GM23338 (cell line): ENCODE data around the gene WDR27. TPM values are rescaled to one million over a fixed set of nuclear protein-coding genes. Genes with fewer than 3 reads are reported as not detected.

Experiments
- ATAC-seq: fragments of 200-7000 bp; cut with Tn5 transposase; 3 replicates; pipeline ENCODE4 v1.9.1; 2020
- DNase-seq: peaks from one replicate; pipeline ENCODE4 v3.0.0-alpha.2; 2015; ENCODE audit warnings: low spot score
- H2AFZ ChIP-seq: fragments of 200-600 bp; sonication (generic); 2 replicates; pipeline ENCODE4 v1.8.0; 2016; ENCODE audit warnings: antibody characterized with exemption, mild to moderate bottlenecking, moderate library complexity
- H3F3A ChIP-seq: fragments of 200-600 bp; sonication (generic); replicated peaks from 2 replicates; pipeline ENCODE4 v1.8.0; 2017; ENCODE audit warnings: antibody characterized with exemption, mixed run types, low read depth
- H3K27ac ChIP-seq: fragments of 200-600 bp; sonication (generic); 2 replicates; pipeline ENCODE4 v1.6.1; 2016; ENCODE audit warnings: low read depth
- H3K27me3 ChIP-seq: fragments of 200-600 bp; sonication (generic); 2 replicates; pipeline ENCODE4 v1.8.0; 2016; ENCODE audit warnings: mild to moderate bottlenecking, mixed run types, moderate library complexity; ENCODE audit not compliant: insufficient read depth
- H3K36me3 ChIP-seq: fragments of 200-600 bp; sonication (generic); 2 replicates; pipeline ENCODE4 v1.8.0; 2016; ENCODE audit warnings: mild to moderate bottlenecking; ENCODE audit not compliant: insufficient read depth
- H3K4me1 ChIP-seq: fragments of 200-600 bp; sonication (generic); 2 replicates; pipeline ENCODE4 v1.8.0; 2016; ENCODE audit warnings: mild to moderate bottlenecking, moderate library complexity; ENCODE audit not compliant: insufficient read depth
- H3K4me2 ChIP-seq: fragments of 200-600 bp; sonication (generic); 2 replicates; pipeline ENCODE4 v1.7.1; 2017; ENCODE audit warnings: mixed run types
- H3K4me3 ChIP-seq: fragments of 200-600 bp; sonication (generic); 2 replicates; pipeline ENCODE4 v1.6.1; 2016; ENCODE audit warnings: mixed run types
- H3K79me2 ChIP-seq: fragments of 200-600 bp; sonication (generic); replicated peaks from 2 replicates; pipeline ENCODE4 v1.8.0; 2017; ENCODE audit warnings: mild to moderate bottlenecking; ENCODE audit not compliant: insufficient read depth
- H3K9me2 ChIP-seq: fragments of 200-600 bp; sonication (generic); 2 replicates; pipeline ENCODE4 v1.8.0; 2017; ENCODE audit not compliant: insufficient read depth
- H4K20me1 ChIP-seq: fragments of 200-600 bp; sonication (generic); replicated peaks from 2 replicates; pipeline ENCODE4 v1.8.0; 2017; ENCODE audit warnings: mild to moderate bottlenecking; ENCODE audit not compliant: insufficient read depth
- H3K27ac Mint-ChIP-seq: 2 replicates; pipeline ENCODE4 v1.8.0; 2020; ENCODE audit warnings: inconsistent platforms, mild to moderate bottlenecking, moderate library complexity, mixed read lengths
- H3K27me3 Mint-ChIP-seq: 3 replicates; pipeline ENCODE4 v1.8.0; 2022; ENCODE audit warnings: low read depth, mild to moderate bottlenecking, moderate library complexity, mixed read lengths, inconsistent platforms; ENCODE audit not compliant: insufficient read depth, poor library complexity
- H3K36me3 Mint-ChIP-seq: 3 replicates; pipeline ENCODE4 v1.8.0; 2021; ENCODE audit warnings: low read depth, mild to moderate bottlenecking, inconsistent platforms, moderate library complexity, mixed read lengths
- H3K4me1 Mint-ChIP-seq: 3 replicates; pipeline ENCODE4 v1.8.0; 2020; ENCODE audit warnings: mild to moderate bottlenecking, inconsistent platforms, mixed read lengths
- H3K4me3 Mint-ChIP-seq: 3 replicates; pipeline ENCODE4 v1.8.0; 2021; ENCODE audit warnings: moderate library complexity, mild to moderate bottlenecking, inconsistent platforms, mixed read lengths
- H3K9me3 Mint-ChIP-seq: 3 replicates; pipeline ENCODE4 v1.8.0; 2020; ENCODE audit warnings: moderate library complexity, mild to moderate bottlenecking, inconsistent platforms, mixed read lengths
- EZH2 ChIP-seq: fragments of 200-600 bp; sonication (generic); IDR thresholded peaks from one replicate; pipeline ENCODE4 v1.8.0; 2017; ENCODE audit warnings: antibody characterized with exemption, mild to moderate bottlenecking, low read depth; ENCODE audit not compliant: unreplicated experiment
- EZH2phosphoT487 ChIP-seq: fragments of 200-600 bp; sonication (generic); IDR thresholded peaks from one replicate; pipeline ENCODE4 v1.8.1; 2018; ENCODE audit warnings: antibody characterized with exemption; ENCODE audit not compliant: unreplicated experiment
- JUNB ChIP-seq: IDR thresholded peaks from one replicate; pipeline ENCODE4 v1.6.1; 2016; ENCODE audit warnings: antibody characterized with exemption; ENCODE audit not compliant: unreplicated experiment
- NANOG ChIP-seq: IDR thresholded peaks from 2 replicates; pipeline ENCODE4 v1.6.1; 2016; ENCODE audit warnings: antibody characterized with exemption, borderline replicate concordance
- POLR2AphosphoS5 ChIP-seq: IDR thresholded peaks from 2 replicates; pipeline ENCODE4 v1.6.1; 2016; ENCODE audit warnings: antibody characterized with exemption, low read depth
- STAT1 ChIP-seq: IDR thresholded peaks from one replicate; pipeline ENCODE4 v1.6.1; 2016; ENCODE audit warnings: antibody characterized with exemption; ENCODE audit not compliant: unreplicated experiment
- ZNF114 ChIP-seq: fragments of 250-450 bp; sonication (Bioruptor Pico); IDR thresholded peaks from 2 replicates; pipeline ENCODE4 v1.5.0; 2020; ENCODE audit warnings: mild to moderate bottlenecking, moderate library complexity
- ZNF331 ChIP-seq: fragments of 250-450 bp; sonication (Bioruptor Pico); IDR thresholded peaks from 2 replicates; pipeline ENCODE4 v1.5.0; 2020; ENCODE audit warnings: low read depth, mild to moderate bottlenecking, moderate library complexity
- polyA plus RNA-seq: library from polyadenylated mRNA; unstranded; fragments of >200 nt; fragmentation: Nextera tagmentation; extraction: Ambion mirVana; gene quantifications from 2 replicates; pipeline ENCODE4 v1.2.1, GENCODE V29; 2016
- total RNA-seq: library from RNA; depleted of rRNA; stranded (reverse); fragments of >200 nt; shearing (Covaris generic); gene quantifications from 2 replicates; pipeline ENCODE4 v1.2.3, GENCODE V29; 2014
- TF ChIP-seq, protein P1 (sequence below): fragments of 250-450 bp; sonication (Bioruptor Pico); IDR thresholded peaks from 2 replicates; pipeline ENCODE4 v1.5.0; 2020; ENCODE audit warnings: mild to moderate bottlenecking, moderate library complexity
- TF ChIP-seq, protein P2 (sequence below), 2 experiments: fragments of 200-600 bp in 1 of 2; sonication (generic) in 1 of 2; conservative IDR thresholded peaks; 2 replicates each; pipeline versions ENCODE4 v1.5.1 to v1.6.1; 2016 to 2017; ENCODE audit warnings: antibody characterized with exemption in 2 of 2, low read depth in 2 of 2, mild to moderate bottlenecking in 2 of 2, moderate library complexity in 1 of 2
- TF ChIP-seq, protein P3 (sequence below): IDR thresholded peaks from 2 replicates; pipeline ENCODE4 v1.6.1; 2016; ENCODE audit warnings: antibody characterized with exemption
- TF ChIP-seq, protein P4 (sequence below): IDR thresholded peaks from one replicate; pipeline ENCODE4 v1.6.1; 2018; ENCODE audit warnings: antibody characterized with exemption; ENCODE audit not compliant: unreplicated experiment

WDR27 gene
- total and polyA plus RNA-seq, 2 experiments from 2014 or later: 55.3 to 80.4 TPM

DNA sequence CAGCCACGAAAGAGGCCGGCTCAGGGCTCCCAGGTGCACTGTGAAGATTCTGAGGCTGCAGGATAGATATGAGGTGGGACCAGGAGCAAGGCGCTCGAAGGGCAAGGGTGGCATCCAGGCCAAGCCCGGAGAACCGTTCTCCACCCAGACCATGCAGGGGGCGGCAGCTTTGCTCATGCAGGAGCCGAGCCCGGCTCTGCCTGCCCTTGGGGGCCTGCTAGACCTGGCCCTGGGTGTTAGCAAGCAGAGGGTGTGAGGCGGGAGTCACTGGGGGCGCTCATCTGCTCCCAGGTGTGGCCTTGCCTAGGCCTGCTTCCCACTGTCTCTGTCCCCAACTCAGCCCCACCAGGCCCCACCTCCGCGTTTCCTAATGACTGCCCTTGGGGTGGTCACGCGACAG is 59.4 kb downstream of the WDR27 start (continued):
- TF ChIP-seq, protein P1, sequence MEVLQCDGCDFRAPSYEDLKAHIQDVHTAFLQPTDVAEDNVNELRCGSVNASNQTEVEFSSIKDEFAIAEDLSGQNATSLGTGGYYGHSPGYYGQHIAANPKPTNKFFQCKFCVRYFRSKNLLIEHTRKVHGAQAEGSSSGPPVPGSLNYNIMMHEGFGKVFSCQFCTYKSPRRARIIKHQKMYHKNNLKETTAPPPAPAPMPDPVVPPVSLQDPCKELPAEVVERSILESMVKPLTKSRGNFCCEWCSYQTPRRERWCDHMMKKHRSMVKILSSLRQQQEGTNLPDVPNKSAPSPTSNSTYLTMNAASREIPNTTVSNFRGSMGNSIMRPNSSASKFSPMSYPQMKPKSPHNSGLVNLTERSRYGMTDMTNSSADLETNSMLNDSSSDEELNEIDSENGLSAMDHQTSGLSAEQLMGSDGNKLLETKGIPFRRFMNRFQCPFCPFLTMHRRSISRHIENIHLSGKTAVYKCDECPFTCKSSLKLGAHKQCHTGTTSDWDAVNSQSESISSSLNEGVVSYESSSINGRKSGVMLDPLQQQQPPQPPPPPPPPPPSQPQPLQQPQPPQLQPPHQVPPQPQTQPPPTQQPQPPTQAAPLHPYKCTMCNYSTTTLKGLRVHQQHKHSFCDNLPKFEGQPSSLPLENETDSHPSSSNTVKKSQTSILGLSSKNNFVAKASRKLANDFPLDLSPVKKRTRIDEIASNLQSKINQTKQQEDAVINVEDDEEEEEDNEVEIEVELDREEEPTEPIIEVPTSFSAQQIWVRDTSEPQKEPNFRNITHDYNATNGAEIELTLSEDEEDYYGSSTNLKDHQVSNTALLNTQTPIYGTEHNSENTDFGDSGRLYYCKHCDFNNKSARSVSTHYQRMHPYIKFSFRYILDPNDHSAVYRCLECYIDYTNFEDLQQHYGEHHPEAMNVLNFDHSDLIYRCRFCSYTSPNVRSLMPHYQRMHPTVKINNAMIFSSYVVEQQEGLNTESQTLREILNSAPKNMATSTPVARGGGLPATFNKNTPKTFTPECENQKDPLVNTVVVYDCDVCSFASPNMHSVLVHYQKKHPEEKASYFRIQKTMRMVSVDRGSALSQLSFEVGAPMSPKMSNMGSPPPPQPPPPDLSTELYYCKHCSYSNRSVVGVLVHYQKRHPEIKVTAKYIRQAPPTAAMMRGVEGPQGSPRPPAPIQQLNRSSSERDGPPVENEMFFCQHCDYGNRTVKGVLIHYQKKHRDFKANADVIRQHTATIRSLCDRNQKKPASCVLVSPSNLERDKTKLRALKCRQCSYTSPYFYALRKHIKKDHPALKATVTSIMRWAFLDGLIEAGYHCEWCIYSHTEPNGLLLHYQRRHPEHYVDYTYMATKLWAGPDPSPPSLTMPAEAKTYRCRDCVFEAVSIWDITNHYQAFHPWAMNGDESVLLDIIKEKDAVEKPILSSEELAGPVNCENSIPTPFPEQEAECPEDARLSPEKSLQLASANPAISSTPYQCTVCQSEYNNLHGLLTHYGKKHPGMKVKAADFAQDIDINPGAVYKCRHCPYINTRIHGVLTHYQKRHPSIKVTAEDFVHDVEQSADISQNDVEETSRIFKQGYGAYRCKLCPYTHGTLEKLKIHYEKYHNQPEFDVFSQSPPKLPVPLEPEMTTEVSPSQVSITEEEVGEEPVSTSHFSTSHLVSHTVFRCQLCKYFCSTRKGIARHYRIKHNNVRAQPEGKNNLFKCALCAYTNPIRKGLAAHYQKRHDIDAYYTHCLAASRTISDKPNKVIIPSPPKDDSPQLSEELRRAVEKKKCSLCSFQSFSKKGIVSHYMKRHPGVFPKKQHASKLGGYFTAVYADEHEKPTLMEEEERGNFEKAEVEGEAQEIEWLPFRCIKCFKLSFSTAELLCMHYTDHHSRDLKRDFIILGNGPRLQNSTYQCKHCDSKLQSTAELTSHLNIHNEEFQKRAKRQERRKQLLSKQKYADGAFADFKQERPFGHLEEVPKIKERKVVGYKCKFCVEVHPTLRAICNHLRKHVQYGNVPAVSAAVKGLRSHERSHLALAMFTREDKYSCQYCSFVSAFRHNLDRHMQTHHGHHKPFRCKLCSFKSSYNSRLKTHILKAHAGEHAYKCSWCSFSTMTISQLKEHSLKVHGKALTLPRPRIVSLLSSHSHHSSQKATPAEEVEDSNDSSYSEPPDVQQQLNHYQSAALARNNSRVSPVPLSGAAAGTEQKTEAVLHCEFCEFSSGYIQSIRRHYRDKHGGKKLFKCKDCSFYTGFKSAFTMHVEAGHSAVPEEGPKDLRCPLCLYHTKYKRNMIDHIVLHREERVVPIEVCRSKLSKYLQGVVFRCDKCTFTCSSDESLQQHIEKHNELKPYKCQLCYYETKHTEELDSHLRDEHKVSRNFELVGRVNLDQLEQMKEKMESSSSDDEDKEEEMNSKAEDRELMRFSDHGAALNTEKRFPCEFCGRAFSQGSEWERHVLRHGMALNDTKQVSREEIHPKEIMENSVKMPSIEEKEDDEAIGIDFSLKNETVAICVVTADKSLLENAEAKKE: no peak
- no peak for TF ChIP-seq NANOG
- TF ChIP-seq POLR2AphosphoS5: no peak

DNA sequence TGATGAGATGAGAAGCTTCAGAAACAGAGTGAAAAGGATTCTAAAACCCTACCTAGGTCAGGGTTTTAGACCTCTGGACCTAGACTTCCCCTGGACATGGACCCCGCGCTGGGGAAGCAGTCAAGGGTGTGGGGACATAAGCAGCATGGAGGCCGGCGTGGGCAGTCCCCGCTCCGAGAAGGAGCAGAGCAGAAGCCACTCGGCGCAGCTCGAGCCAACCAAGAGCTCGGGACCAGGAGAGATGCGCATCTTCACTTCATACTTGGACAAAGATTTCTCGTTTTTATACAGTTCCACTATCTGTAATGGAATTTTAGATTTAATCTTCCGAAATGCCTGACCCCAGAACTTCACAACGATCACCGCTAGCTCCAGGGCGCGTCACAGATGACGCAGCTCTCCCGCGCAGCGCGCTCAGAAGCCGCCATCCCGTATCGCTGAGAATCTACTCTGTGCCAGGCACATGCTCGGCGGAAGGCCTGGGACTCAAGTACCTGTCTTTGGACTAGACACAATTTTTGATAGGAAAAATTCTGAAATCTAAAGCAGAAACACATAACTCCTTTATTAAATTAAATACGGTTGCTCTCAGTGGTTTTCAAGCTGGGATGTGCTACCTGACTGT is 60.3 kb downstream of the WDR27 start:
- ATAC-seq (no peak), DNase-seq (no peak)
- no peak overlapping the region for H3K27ac ChIP-seq
- H3K9me2 ChIP-seq: no peaks in the 10 kb centered on the region
- no peaks in the 10 kb centered on the region; the same call in 1 of the 2 replicates for H3K36me3 ChIP-seq
- no peaks in the 10 kb centered on the region for H3K4me1 Mint-ChIP-seq
- no peaks in the 10 kb centered on the region for H3K4me1 ChIP-seq
- H3K4me2 ChIP-seq: no peak overlapping the region
- H3K4me3 ChIP-seq: no peak overlapping the region
- no peaks in the 10 kb centered on the region for H3K9me3 Mint-ChIP-seq
- no peak overlapping the region for H2AFZ ChIP-seq
- H3K79me2 ChIP-seq: no peaks in the 10 kb centered on the region
- peaks cover 36% of the 10 kb centered on the region for H3K36me3 Mint-ChIP-seq
- no peaks in the 10 kb centered on the region for H3K27me3 ChIP-seq
- H4K20me1 ChIP-seq: peaks cover 5% of the 10 kb centered on the region; the same call in 1 of the 2 replicates
- no peak overlapping the region for H3K27ac Mint-ChIP-seq
- peaks cover 3% of the 10 kb centered on the region for H3K27me3 Mint-ChIP-seq
- H3F3A ChIP-seq: peaks cover 8% of the 10 kb centered on the region
- no peak overlapping the region for H3K4me3 Mint-ChIP-seq
- TF ChIP-seq POLR2AphosphoS5: no peak
- no peak for TF ChIP-seq STAT1
- TF ChIP-seq, protein P2, sequence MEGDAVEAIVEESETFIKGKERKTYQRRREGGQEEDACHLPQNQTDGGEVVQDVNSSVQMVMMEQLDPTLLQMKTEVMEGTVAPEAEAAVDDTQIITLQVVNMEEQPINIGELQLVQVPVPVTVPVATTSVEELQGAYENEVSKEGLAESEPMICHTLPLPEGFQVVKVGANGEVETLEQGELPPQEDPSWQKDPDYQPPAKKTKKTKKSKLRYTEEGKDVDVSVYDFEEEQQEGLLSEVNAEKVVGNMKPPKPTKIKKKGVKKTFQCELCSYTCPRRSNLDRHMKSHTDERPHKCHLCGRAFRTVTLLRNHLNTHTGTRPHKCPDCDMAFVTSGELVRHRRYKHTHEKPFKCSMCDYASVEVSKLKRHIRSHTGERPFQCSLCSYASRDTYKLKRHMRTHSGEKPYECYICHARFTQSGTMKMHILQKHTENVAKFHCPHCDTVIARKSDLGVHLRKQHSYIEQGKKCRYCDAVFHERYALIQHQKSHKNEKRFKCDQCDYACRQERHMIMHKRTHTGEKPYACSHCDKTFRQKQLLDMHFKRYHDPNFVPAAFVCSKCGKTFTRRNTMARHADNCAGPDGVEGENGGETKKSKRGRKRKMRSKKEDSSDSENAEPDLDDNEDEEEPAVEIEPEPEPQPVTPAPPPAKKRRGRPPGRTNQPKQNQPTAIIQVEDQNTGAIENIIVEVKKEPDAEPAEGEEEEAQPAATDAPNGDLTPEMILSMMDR (conservative IDR thresholded peaks at IDR 0.05; ENCODE audit: low read depth in 2 of 2): no peak
- TF ChIP-seq, protein P3, sequence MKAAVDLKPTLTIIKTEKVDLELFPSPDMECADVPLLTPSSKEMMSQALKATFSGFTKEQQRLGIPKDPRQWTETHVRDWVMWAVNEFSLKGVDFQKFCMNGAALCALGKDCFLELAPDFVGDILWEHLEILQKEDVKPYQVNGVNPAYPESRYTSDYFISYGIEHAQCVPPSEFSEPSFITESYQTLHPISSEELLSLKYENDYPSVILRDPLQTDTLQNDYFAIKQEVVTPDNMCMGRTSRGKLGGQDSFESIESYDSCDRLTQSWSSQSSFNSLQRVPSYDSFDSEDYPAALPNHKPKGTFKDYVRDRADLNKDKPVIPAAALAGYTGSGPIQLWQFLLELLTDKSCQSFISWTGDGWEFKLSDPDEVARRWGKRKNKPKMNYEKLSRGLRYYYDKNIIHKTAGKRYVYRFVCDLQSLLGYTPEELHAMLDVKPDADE: no peak
- TF ChIP-seq ZNF331 (CRISPR knock-in tag): no peak
- TF ChIP-seq, protein P4, sequence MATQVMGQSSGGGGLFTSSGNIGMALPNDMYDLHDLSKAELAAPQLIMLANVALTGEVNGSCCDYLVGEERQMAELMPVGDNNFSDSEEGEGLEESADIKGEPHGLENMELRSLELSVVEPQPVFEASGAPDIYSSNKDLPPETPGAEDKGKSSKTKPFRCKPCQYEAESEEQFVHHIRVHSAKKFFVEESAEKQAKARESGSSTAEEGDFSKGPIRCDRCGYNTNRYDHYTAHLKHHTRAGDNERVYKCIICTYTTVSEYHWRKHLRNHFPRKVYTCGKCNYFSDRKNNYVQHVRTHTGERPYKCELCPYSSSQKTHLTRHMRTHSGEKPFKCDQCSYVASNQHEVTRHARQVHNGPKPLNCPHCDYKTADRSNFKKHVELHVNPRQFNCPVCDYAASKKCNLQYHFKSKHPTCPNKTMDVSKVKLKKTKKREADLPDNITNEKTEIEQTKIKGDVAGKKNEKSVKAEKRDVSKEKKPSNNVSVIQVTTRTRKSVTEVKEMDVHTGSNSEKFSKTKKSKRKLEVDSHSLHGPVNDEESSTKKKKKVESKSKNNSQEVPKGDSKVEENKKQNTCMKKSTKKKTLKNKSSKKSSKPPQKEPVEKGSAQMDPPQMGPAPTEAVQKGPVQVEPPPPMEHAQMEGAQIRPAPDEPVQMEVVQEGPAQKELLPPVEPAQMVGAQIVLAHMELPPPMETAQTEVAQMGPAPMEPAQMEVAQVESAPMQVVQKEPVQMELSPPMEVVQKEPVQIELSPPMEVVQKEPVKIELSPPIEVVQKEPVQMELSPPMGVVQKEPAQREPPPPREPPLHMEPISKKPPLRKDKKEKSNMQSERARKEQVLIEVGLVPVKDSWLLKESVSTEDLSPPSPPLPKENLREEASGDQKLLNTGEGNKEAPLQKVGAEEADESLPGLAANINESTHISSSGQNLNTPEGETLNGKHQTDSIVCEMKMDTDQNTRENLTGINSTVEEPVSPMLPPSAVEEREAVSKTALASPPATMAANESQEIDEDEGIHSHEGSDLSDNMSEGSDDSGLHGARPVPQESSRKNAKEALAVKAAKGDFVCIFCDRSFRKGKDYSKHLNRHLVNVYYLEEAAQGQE: no peak
- TF ChIP-seq JUNB: no peak
- no peak for TF ChIP-seq ZNF114 (CRISPR knock-in tag)
- no peak for TF ChIP-seq EZH2phosphoT487
- no peak for TF ChIP-seq NANOG
- TF ChIP-seq EZH2: no peak
